GM12801 (cell line): ENCODE results near the gene TMEM239.

Source experiments
- CTCF ChIP-seq: IDR thresholded peaks from one replicate; pipeline ENCODE4 v1.5.1; 2011; ENCODE audit warnings: control low read depth; ENCODE audit not compliant: insufficient read length; ENCODE audit errors: extremely low read depth

TMEM239 gene

DNA sequence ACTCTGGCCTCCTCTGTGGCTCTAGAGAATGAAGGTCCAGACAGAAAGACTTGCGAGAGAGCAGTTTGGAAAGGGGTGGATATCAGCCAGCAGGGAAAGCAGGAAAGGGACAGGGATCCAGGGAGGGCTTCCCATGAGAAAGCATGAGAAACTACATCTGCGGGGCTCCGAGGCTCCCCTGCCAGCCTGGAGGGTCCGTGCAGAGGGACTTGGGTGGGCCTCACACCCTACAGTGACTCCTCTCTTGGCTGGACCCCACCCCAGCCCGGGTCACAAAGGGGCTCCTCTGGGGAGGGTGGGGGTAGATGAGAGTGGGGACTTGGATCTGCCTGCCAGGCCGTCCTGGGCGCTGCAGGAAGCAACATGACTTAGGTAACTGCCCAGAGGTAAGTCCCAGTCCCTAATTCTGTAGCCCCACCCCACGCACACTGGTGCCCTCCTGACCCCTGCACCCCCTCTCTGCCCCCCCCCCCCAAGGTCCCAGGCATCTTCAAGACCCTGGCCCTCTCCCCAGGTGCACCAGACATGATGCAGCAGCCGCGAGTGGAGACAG, at the start of gene TMEM239:
TMEM239 (plus strand) TSS at position 335 of the 553 bp plus-strand sequence; CDS start at position 526, 191 bp downstream.
- TF ChIP-seq CTCF = no peak

GRCh38 chr20:2767768-2768631, 48.2 kb upstream of the TMEM239 start:
- no peak for TF ChIP-seq CTCF

DNA sequence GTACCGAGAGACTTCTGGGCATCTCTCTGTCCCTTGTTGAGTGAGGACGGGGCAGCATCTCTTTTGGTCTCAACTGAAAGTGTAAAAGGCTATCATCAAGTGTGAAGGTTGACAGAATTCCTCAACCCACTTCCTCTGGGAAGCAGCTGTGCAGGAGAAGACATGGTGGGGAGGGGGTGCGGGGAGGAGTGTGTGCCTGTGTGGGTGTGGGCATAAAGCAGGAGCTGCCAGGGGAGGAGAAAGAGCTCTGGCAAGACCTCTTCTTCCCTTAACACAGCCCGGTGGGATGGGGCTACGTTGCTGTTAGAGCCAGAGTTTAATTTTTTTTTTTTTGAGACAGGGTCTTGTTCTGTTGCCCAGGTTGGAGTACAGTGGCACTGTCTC, 47.5 kb upstream of the TMEM239 start:
- TF ChIP-seq CTCF = no peak

DNA sequence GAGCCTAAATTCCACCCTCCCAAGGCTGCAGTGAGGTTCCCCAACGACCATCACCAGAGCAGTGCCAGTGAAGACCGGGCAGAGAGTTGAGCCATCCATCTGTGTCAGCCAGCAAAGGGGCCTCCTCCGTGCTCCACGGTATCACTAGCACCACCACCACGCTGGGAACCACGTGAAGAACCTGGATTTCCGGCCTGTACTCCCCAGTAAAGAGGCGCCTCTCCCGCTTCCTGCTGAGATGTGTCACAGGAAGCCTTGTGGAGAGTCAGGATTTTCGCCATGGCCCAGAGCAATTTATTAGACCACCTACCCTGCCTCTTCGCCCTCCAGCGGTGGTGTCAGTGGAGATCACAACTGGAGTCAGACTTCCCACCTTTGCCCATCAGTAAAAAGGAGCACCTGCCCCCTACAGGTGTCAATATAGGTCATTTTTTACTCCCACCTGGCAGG, 44.5 kb upstream of the TMEM239 start:
- TF ChIP-seq CTCF = no peak

- TF ChIP-seq CTCF = no peak
These were observed 42.4 kb upstream of the TMEM239 start for GRCh38 chr20:2773812-2774211.

DNA sequence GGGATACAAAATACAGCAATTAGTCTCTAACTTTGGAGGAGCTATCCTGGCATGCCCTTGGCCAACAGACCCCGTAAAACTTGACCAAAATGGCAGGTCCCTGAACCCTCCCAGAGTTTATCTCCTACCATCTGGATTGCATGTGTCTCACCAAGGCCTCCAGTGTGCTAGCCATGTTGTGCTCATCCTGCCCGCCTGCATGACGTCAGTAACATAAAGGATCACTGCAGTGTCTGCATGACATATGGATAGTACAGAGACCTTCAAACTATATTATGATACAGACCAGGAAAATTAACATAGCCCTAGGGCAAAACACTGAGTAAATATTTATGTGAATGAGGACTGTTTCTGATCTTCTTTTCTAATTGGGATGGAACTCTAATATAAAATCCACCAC, 41.0 kb upstream of the TMEM239 start:
- no peak for TF ChIP-seq CTCF

- TF ChIP-seq CTCF = no peak
These were observed 37.4 kb upstream of the TMEM239 start for GRCh38 chr20:2778602-2779321.
